H9 (cell line): Measurements from ENCODE around the gene TFAP2C. TPM values are rescaled to one million over a fixed set of nuclear protein-coding genes. Genes with fewer than 3 reads are reported as not detected.

Experiments used
- DNase-seq: peaks from one replicate; pipeline ENCODE4 v3.0.0-alpha.2; 2017
- H2AFZ ChIP-seq: one replicate; pipeline ENCODE4 v1.6.1; 2013; ENCODE audit warnings: mild to moderate bottlenecking, low read length, control low read depth, moderate library complexity
- H2AK5ac ChIP-seq: 2 replicates; pipeline ENCODE4 v1.6.1; 2013; ENCODE audit warnings: low read length, control low read depth, mixed read lengths; ENCODE audit not compliant: insufficient read length
- H2BK120ac ChIP-seq: one replicate; pipeline ENCODE4 v1.6.1; 2013; ENCODE audit warnings: low read depth, mild to moderate bottlenecking, low read length, control low read depth, inconsistent platforms; ENCODE audit not compliant: poor library complexity, severe bottlenecking
- H2BK12ac ChIP-seq: 2 replicates; pipeline ENCODE4 v1.6.1; 2013; ENCODE audit warnings: low read length, control low read depth, mixed read lengths, low read depth; ENCODE audit not compliant: insufficient read length
- H2BK15ac ChIP-seq: 2 replicates; pipeline ENCODE4 v1.6.1; 2013; ENCODE audit warnings: low read depth, low read length, control low read depth
- H2BK20ac ChIP-seq: one replicate; pipeline ENCODE4 v1.6.1; 2013; ENCODE audit warnings: low read depth, mild to moderate bottlenecking, low read length, control low read depth, inconsistent platforms; ENCODE audit not compliant: poor library complexity, severe bottlenecking
- H2BK5ac ChIP-seq: 2 replicates; pipeline ENCODE4 v1.6.1; 2013; ENCODE audit warnings: low read length, control low read depth, mixed read lengths; ENCODE audit not compliant: insufficient read length
- H3K14ac ChIP-seq: 2 replicates; pipeline ENCODE4 v1.6.1; 2013; ENCODE audit warnings: low read length, control low read depth; ENCODE audit not compliant: insufficient read depth
- H3K18ac ChIP-seq: 2 replicates; pipeline ENCODE4 v1.6.1; 2013; ENCODE audit warnings: low read depth, mild to moderate bottlenecking, mixed read lengths, low read length, control low read depth; ENCODE audit not compliant: insufficient read length
- H3K23ac ChIP-seq: 2 replicates; pipeline ENCODE4 v1.6.1; 2013; ENCODE audit warnings: low read length, control low read depth, mixed read lengths, low read depth; ENCODE audit not compliant: insufficient read length
- H3K23me2 ChIP-seq: 2 replicates; pipeline ENCODE4 v1.6.1; 2013; ENCODE audit warnings: low read depth, mild to moderate bottlenecking, mixed read lengths, low read length, control low read depth; ENCODE audit not compliant: insufficient read length, poor library complexity, severe bottlenecking
- H3K27ac ChIP-seq: 2 replicates; pipeline ENCODE4 v1.5.1; 2013; ENCODE audit warnings: low read length, control low read depth, mixed read lengths, low read depth; ENCODE audit not compliant: insufficient read length
- H3K27me3 ChIP-seq: 2 replicates; pipeline ENCODE4 v1.6.1; 2013; ENCODE audit warnings: low read length, control low read depth, inconsistent platforms; ENCODE audit not compliant: insufficient read depth
- H3K4ac ChIP-seq: 2 replicates; pipeline ENCODE4 v1.6.1; 2013; ENCODE audit warnings: low read depth, mild to moderate bottlenecking, control low read depth, inconsistent platforms, low read length, moderate library complexity
- H3K4me1 ChIP-seq: 2 replicates; pipeline ENCODE4 v1.6.1; 2013; ENCODE audit warnings: low read length, control low read depth, inconsistent platforms; ENCODE audit not compliant: insufficient read depth
- H3K4me2 ChIP-seq: 2 replicates; pipeline ENCODE4 v1.6.1; 2013; ENCODE audit warnings: low read length, control low read depth, mixed read lengths; ENCODE audit not compliant: insufficient read length, insufficient read depth
- H3K56ac ChIP-seq: 2 replicates; pipeline ENCODE4 v1.6.1; 2013; ENCODE audit warnings: low read depth, mild to moderate bottlenecking, mixed read lengths, low read length, control low read depth; ENCODE audit not compliant: insufficient read length
- H3K79me1 ChIP-seq: 2 replicates; pipeline ENCODE4 v1.6.1; 2013; ENCODE audit warnings: low read depth, mild to moderate bottlenecking, moderate library complexity, low read length, control low read depth, inconsistent platforms; ENCODE audit not compliant: insufficient read depth, poor library complexity, severe bottlenecking
- H3K79me2 ChIP-seq: 2 replicates; pipeline ENCODE4 v1.6.1; 2013; ENCODE audit warnings: low read length, control low read depth, inconsistent platforms; ENCODE audit not compliant: insufficient read depth
- H3K9ac ChIP-seq: 2 replicates; pipeline ENCODE4 v1.6.1; 2013; ENCODE audit warnings: low read length, control low read depth, mixed read lengths; ENCODE audit not compliant: insufficient read length; ENCODE audit errors: extremely low read depth
- H3K9me3 ChIP-seq: one replicate; pipeline ENCODE4 v1.6.1; 2013; ENCODE audit warnings: low read depth, low read length, inconsistent platforms; ENCODE audit not compliant: control insufficient read depth
- H3T11ph ChIP-seq: one replicate; pipeline ENCODE4 v1.6.1; 2013; ENCODE audit warnings: mild to moderate bottlenecking, low read length, control low read depth, inconsistent platforms
- H4K20me1 ChIP-seq: one replicate; pipeline ENCODE4 v1.6.1; 2013; ENCODE audit not compliant: control insufficient read depth, insufficient read length, insufficient read depth
- H4K5ac ChIP-seq: 2 replicates; pipeline ENCODE4 v1.6.1; 2013; ENCODE audit warnings: low read depth, mild to moderate bottlenecking, mixed read lengths, low read length, control low read depth; ENCODE audit not compliant: insufficient read length
- H4K8ac ChIP-seq: replicated peaks from 2 replicates; pipeline ENCODE4 v1.6.1; 2013; ENCODE audit warnings: low read length, control low read depth, mixed read lengths, low read depth; ENCODE audit not compliant: insufficient read length
- H4K91ac ChIP-seq: 2 replicates; pipeline ENCODE4 v1.6.1; 2013; ENCODE audit warnings: low read depth, mild to moderate bottlenecking, moderate library complexity, mixed read lengths, low read length, control low read depth; ENCODE audit not compliant: insufficient read length
- H3K27ac Mint-ChIP-seq, 3 experiments: 2 replicates in 2 of 3; 3 replicates in 1 of 3; pipeline ENCODE4 v1.8.0; 2020 to 2021; ENCODE audit warnings: mixed read lengths in 3 of 3, mild to moderate bottlenecking in 1 of 3, moderate library complexity in 1 of 3
- H3K27me3 Mint-ChIP-seq: 2 replicates; pipeline ENCODE4 v1.8.0; 2021; ENCODE audit warnings: low read depth, mild to moderate bottlenecking, moderate library complexity, mixed read lengths
- H3K36me3 Mint-ChIP-seq, 3 experiments: 2 replicates in 2 of 3; 3 replicates in 1 of 3; pipeline ENCODE4 v1.8.0; 2020 to 2021; ENCODE audit warnings: low read depth in 3 of 3, mixed read lengths in 3 of 3; ENCODE audit not compliant: insufficient read depth in 1 of 3
- H3K4me1 Mint-ChIP-seq, 2 experiments: 2 replicates each; pipeline ENCODE4 v1.8.0; 2020; ENCODE audit warnings: mixed read lengths in 2 of 2
- H3K4me3 Mint-ChIP-seq, 2 experiments: 2 replicates in 1 of 2; 3 replicates in 1 of 2; pipeline ENCODE4 v1.8.0; 2020 to 2021; ENCODE audit warnings: mild to moderate bottlenecking in 2 of 2, mixed read lengths in 2 of 2, moderate library complexity in 1 of 2
- H3K9me3 Mint-ChIP-seq, 2 experiments: 2 replicates in 1 of 2; 3 replicates in 1 of 2; pipeline ENCODE4 v1.8.0; 2020; ENCODE audit warnings: mild to moderate bottlenecking in 2 of 2, mixed read lengths in 2 of 2, moderate library complexity in 1 of 2
- CTCF ChIP-seq: fragments of 200-600 bp; sonication (generic); conservative IDR thresholded peaks from 3 replicates; pipeline ENCODE4 v1.8.0; 2021; ENCODE audit warnings: antibody characterized with exemption, mild to moderate bottlenecking
- WGBS: extraction: QIAGEN DNeasy Blood & Tissue Kit; methylation state at CpG from one replicate; pipeline ENCODE4 v1.1.7; 2013; ENCODE audit warnings: missing lambda C conversion rate, low lambda C conversion rate, mixed read lengths; ENCODE audit not compliant: insufficient read length; ENCODE audit errors: extremely low coverage; 5-methylcytosine and 5-hydroxymethylcytosine counted together
- total RNA-seq: library from RNA; stranded (reverse); gene quantifications from 2 replicates; pipeline ENCODE4 v1.2.1, GENCODE V29; 2021

The TFAP2C gene
- total RNA-seq, 1 experiment from 2014 or later: 24.3 TPM

- H3K4ac ChIP-seq: no peak overlapping the region
- no peak overlapping the region for H2AK5ac ChIP-seq
- no peak overlapping the region for H2BK15ac ChIP-seq
- H3K79me1 ChIP-seq: no peaks in the 10 kb centered on the region
- Mint-ChIP-seq H3K9me3 (no peaks in the 10 kb centered on the region; a peak in 1 of 5 replicates), H3K4me3 (no peak overlapping the region), H3K4me1 (peaks cover 14 to 15% of the 10 kb centered on the region in 2 experiments), H3K36me3 (no peaks in the 10 kb centered on the region), H3K27ac (no peak overlapping the region; a peak in 1 of 7 replicates), H3K27me3 (peaks cover under 1% of the 10 kb centered on the region; the same call in 1 of the 2 replicates)
- no peak overlapping the region for H3K27ac ChIP-seq
- no peak overlapping the region for H4K91ac ChIP-seq
- H3K9ac ChIP-seq: no peak overlapping the region
- no peak overlapping the region for H3K23ac ChIP-seq
- H3K14ac ChIP-seq: no peak overlapping the region
- no peaks in the 10 kb centered on the region for H3K4me1 ChIP-seq
- no CpG with 5 or more reads among the region's 6 CpGs for WGBS
- H2BK20ac ChIP-seq: no peak overlapping the region
- no peaks in the 10 kb centered on the region for H4K20me1 ChIP-seq
- H2BK120ac ChIP-seq: no peak overlapping the region
- H2BK5ac ChIP-seq: no peak overlapping the region
- no peaks in the 10 kb centered on the region for H3K79me2 ChIP-seq
- no peak overlapping the region for H3K18ac ChIP-seq
- H3K4me2 ChIP-seq: no peak overlapping the region
- no peak overlapping the region for H4K5ac ChIP-seq
- no peaks in the 10 kb centered on the region for H3K9me3 ChIP-seq
- H3T11ph ChIP-seq: no peak overlapping the region
- H3K27me3 ChIP-seq: no peaks in the 10 kb centered on the region
- no peak overlapping the region for H3K56ac ChIP-seq
- no peak overlapping the region for H2AFZ ChIP-seq
- TF ChIP-seq CTCF: no peak
- no peak overlapping the region for H2BK12ac ChIP-seq
- no peak for DNase-seq
- no peak overlapping the region for H4K8ac ChIP-seq
- H3K23me2 ChIP-seq: no peaks in the 10 kb centered on the region
Observed at GRCh38 chr20:56616716-56617115, 12.4 kb upstream of the TFAP2C start.
